Neutrophil (primary cell): ENCODE measurements around the gene ZNF217.
"Not testable (repeated sequence)": the region's sequence is repeated elsewhere in the genome, so short reads cannot be mapped to it uniquely, and the experiment has no call there.

Source experiments
- H3K27ac ChIP-seq: fragments of 200-600 bp; sonication (generic); 2 replicates; pipeline ENCODE4 v1.5.1; 2016; ENCODE audit warnings: mild to moderate bottlenecking, moderate library complexity
- H3K27me3 ChIP-seq: fragments of 200-600 bp; sonication (generic); 2 replicates; pipeline ENCODE4 v1.6.0; 2016; ENCODE audit warnings: mild to moderate bottlenecking
- H3K36me3 ChIP-seq: fragments of 200-600 bp; sonication (generic); 2 replicates; pipeline ENCODE4 v1.5.1; 2017
- H3K4me1 ChIP-seq, 2 experiments: fragments of 200-600 bp in 1 of 2; sonication (generic) in 1 of 2; 1 replicate in 1 of 2; 2 replicates in 1 of 2; pipeline versions ENCODE4 v1.5.1 to v1.6.1; 2013 to 2016; ENCODE audit warnings: low read depth in 1 of 2, low read length in 1 of 2, mild to moderate bottlenecking in 1 of 2, moderate library complexity in 1 of 2; ENCODE audit not compliant: control insufficient read depth in 1 of 2, insufficient read depth in 1 of 2
- H3K4me3 ChIP-seq, 2 experiments: fragments of 200-600 bp in 1 of 2; sonication (generic) in 1 of 2; 1 replicate in 1 of 2; 2 replicates in 1 of 2; pipeline ENCODE4 v1.5.1; 2013 to 2016; ENCODE audit warnings: low read depth in 1 of 2, low read length in 1 of 2, mild to moderate bottlenecking in 1 of 2, moderate library complexity in 1 of 2
- H3K9me3 ChIP-seq: fragments of 200-600 bp; sonication (generic); 2 replicates; pipeline ENCODE4 v1.5.1; 2016
- CTCF ChIP-seq: fragments of 200-600 bp; sonication (generic); IDR thresholded peaks from 2 replicates; pipeline ENCODE4 v1.5.1; 2016; ENCODE audit warnings: antibody characterized with exemption

The ZNF217 gene

GRCh38 chr20:53636540-53637097 is 43.0 kb upstream of the ZNF217 start:
- TF ChIP-seq CTCF = no peak
- H3K27me3 ChIP-seq = no peaks in the 10 kb centered on the region
- peak overlapping the region; percentile 82 for H3K27ac ChIP-seq
- peaks cover 64 to 70% of the 10 kb centered on the region in 2 experiments for H3K4me1 ChIP-seq
- no peaks in the 10 kb centered on the region for H3K9me3 ChIP-seq
- H3K4me3 ChIP-seq = peak overlapping the region in 1 of 2 experiments; percentile 21
- H3K36me3 ChIP-seq = no peaks in the 10 kb centered on the region

GRCh38 chr20:53635221-53635620 is 41.6 kb upstream of the ZNF217 start:
- no peak for TF ChIP-seq CTCF
- no peaks in the 10 kb centered on the region for H3K27me3 ChIP-seq
- H3K9me3 ChIP-seq = no peaks in the 10 kb centered on the region
- peaks cover 58 to 61% of the 10 kb centered on the region in 2 experiments for H3K4me1 ChIP-seq
- H3K36me3 ChIP-seq = no peaks in the 10 kb centered on the region
- peak overlapping the region; percentile 82 for H3K27ac ChIP-seq
- H3K4me3 ChIP-seq = no peak overlapping the region

- Histone ChIP-seq H3K4me3 (no peak overlapping the region), H3K36me3 (no peaks in the 10 kb centered on the region), H3K27me3 (no peaks in the 10 kb centered on the region), H3K9me3 (no peaks in the 10 kb centered on the region), H3K4me1 (peaks cover 41 to 42% of the 10 kb centered on the region in 2 experiments), H3K27ac (peak overlapping the region; percentile 47)
- no peak for TF ChIP-seq CTCF
These were observed 38.4 kb upstream of the ZNF217 start for GRCh38 chr20:53631909-53632662.

- H3K4me1 ChIP-seq = peaks cover 25 to 32% of the 10 kb centered on the region in 2 experiments
- H3K4me3 ChIP-seq = no peak overlapping the region
- no peaks in the 10 kb centered on the region for H3K36me3 ChIP-seq
- no peaks in the 10 kb centered on the region for H3K9me3 ChIP-seq
- no peaks in the 10 kb centered on the region for H3K27me3 ChIP-seq
- no peak for TF ChIP-seq CTCF
- no peak overlapping the region for H3K27ac ChIP-seq
These were observed 35.8 kb upstream of the ZNF217 start for GRCh38 chr20:53629436-53629835.

GRCh38 chr20:53628758-53629157 is 35.1 kb upstream of the ZNF217 start:
- not testable (repeated sequence) for H3K27ac ChIP-seq, H3K9me3 ChIP-seq, H3K27me3 ChIP-seq, H3K36me3 ChIP-seq, H3K4me3 ChIP-seq
- H3K4me1 ChIP-seq = peaks cover 25 to 33% of the 10 kb centered on the region in 2 experiments

GRCh38 chr20:53628076-53628475 is 34.4 kb upstream of the ZNF217 start:
- H3K36me3 ChIP-seq = no peaks in the 10 kb centered on the region
- H3K4me1 ChIP-seq = peaks cover 29 to 39% of the 10 kb centered on the region in 2 experiments
- no peak for TF ChIP-seq CTCF
- H3K27ac ChIP-seq = no peak overlapping the region
- no peaks in the 10 kb centered on the region for H3K27me3 ChIP-seq
- H3K4me3 ChIP-seq = no peak overlapping the region
- no peaks in the 10 kb centered on the region for H3K9me3 ChIP-seq

- not testable (repeated sequence) for H3K9me3 ChIP-seq, H3K27ac ChIP-seq, H3K4me3 ChIP-seq, H3K27me3 ChIP-seq, H3K36me3 ChIP-seq
- peaks cover 33 to 41% of the 10 kb centered on the region in 2 experiments for H3K4me1 ChIP-seq
These were observed 33.4 kb upstream of the ZNF217 start for GRCh38 chr20:53627001-53627400.
